GM12865 (cell line): ENCODE data around the gene CHRNB1.

Experiments used
- DNase-seq: peaks from one replicate; pipeline ENCODE4 v3.0.0; 2010; ENCODE audit warnings: low read depth
- H3K4me3 ChIP-seq: 2 replicates; pipeline ENCODE4 v1.5.1; 2011; ENCODE audit warnings: mild to moderate bottlenecking, low read depth, low read length, control low read depth
- TF ChIP-seq, protein P1 (sequence below): IDR thresholded peaks from 2 replicates; pipeline ENCODE4 v1.5.1; 2011; ENCODE audit warnings: low read length, control low read depth, low read depth, inconsistent platforms; ENCODE audit not compliant: insufficient read depth; ENCODE audit errors: missing control alignments

The CHRNB1 gene

DNA sequence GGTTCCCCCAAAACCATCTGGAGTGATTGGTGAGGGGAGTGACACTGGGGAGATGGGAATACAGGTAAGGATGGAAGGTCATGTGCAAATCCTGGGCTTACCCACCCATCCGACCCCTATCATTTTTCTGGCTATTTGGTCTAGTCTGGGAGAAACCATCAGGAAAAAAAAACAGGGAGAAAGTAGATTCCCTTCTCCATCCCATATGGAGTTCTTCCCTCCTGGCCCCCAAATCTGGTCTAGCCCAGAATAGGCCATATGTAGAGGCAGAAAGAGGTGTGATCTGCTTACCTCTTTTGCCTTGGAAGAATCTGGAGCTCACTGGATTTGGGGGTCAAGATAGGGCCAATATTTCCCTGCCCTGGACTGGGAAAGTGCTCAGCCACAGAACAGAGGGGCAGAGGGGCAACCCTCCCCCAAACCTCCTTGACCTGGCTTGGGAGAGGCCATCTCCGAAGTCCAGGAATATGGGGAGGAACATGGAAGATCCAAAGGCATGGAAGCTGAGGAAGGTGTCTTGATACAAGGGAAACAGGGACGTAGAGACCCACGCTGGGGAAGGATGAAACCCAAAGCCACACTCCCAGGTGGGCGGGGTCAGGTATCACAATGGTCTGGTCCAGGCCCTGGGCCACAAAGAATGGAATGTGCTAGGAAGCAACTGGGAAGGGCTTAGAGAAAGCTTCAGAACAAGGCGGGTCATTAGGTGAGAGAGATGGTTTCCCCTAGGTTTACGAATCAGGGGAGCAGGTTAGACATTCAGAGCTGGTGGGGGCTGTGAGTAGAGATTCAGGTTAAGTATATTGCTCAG is 16.2 kb downstream of the CHRNB1 start:
- no peak overlapping the region for H3K4me3 ChIP-seq
- TF ChIP-seq, protein P1, sequence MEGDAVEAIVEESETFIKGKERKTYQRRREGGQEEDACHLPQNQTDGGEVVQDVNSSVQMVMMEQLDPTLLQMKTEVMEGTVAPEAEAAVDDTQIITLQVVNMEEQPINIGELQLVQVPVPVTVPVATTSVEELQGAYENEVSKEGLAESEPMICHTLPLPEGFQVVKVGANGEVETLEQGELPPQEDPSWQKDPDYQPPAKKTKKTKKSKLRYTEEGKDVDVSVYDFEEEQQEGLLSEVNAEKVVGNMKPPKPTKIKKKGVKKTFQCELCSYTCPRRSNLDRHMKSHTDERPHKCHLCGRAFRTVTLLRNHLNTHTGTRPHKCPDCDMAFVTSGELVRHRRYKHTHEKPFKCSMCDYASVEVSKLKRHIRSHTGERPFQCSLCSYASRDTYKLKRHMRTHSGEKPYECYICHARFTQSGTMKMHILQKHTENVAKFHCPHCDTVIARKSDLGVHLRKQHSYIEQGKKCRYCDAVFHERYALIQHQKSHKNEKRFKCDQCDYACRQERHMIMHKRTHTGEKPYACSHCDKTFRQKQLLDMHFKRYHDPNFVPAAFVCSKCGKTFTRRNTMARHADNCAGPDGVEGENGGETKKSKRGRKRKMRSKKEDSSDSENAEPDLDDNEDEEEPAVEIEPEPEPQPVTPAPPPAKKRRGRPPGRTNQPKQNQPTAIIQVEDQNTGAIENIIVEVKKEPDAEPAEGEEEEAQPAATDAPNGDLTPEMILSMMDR: no peak
- DNase-seq: no peak

DNA sequence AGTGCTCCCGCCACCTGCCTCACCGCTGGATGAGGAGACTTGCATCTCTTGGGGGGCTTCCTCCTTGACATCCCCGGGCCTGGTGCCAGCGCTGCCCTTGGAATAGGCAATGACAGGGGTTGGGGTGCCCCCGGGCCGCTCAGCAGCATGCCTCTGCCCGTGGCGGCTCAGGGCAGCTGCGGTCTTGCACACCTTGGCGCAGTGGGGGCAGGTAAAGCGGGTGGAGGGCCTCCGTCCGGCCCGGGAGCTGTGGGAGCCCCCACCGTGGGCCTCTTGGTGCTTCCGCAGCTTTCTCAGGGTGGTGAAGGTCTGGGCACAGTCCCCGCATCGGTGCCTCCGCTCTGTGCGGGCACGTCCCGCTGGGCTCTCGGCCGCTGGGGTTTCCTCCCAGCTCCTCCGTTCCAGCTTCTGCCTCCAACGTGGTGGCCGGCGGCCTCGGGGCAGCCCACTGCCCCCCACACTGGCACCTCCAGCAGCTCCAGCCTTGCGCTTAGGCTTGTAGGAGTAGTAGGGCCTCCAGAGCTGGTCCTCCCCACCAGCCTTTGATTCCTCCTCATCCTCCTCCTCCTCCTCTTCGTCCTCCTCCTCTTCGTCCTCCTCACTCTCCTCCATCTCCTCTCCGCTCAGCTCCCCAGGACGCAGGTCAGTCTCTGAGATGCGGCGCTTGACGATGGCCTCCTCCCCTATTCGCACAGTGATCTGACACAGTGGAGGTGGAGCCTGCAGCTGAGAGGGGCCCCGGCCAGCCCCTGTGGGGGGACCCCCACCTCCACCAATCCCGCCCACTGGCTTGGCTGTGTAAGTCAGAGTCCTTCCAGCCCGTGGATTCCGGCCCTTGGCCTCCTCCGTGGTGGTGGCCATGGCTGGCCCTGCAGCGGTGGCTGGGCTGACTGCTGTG is 17.9 kb downstream of the CHRNB1 start:
- no peak overlapping the region for H3K4me3 ChIP-seq
- TF ChIP-seq, protein P1: no peak
- no peak for DNase-seq

DNA sequence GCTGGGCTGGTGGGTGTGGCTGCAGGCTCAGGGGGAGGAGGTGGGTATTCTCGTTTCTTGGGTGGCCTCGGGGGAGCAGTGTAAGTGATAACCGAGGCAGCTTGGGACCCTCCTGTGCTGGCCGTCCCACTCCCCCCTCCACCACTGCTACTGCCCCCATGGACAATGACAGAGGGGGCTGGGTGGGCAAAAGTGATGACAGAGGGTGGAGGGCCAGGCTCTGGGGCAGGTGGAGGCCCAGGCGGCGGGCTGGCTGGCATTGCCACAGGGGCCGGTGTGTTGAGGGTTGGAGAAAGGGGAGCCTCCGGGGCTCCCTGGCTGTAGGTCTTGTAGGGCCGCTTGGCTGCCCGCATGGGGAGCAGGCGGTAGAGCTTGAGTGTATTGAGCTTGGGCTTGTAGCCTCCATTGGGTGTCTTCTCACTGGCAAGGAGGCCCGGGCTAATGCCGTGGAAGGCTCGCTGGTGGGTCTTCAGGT is 18.5 kb downstream of the CHRNB1 start:
- TF ChIP-seq, protein P1: no peak
- H3K4me3 ChIP-seq: no peak overlapping the region
- DNase-seq: no peak

DNA sequence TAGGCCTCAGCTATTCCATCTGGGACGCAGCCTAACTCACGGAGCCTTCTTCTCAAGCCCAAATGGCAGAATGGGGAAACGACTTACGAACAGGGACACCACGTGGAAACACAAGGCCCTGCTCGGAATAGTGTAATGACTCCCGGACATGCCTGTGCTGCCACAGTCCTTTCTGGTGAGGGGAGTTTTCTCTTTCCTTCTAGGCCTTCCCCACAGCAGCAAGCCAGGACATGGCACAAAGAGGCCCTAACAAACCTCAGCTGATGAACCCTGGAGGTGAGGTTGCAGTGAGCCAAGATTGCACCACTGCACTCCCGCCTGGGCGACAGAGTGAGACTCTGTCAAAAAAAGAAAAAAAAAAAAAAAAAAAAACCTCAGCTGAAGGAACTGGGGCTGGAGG is 19.2 kb downstream of the CHRNB1 start:
- TF ChIP-seq, protein P1: no peak
- no peak overlapping the region for H3K4me3 ChIP-seq
- no peak for DNase-seq

DNA sequence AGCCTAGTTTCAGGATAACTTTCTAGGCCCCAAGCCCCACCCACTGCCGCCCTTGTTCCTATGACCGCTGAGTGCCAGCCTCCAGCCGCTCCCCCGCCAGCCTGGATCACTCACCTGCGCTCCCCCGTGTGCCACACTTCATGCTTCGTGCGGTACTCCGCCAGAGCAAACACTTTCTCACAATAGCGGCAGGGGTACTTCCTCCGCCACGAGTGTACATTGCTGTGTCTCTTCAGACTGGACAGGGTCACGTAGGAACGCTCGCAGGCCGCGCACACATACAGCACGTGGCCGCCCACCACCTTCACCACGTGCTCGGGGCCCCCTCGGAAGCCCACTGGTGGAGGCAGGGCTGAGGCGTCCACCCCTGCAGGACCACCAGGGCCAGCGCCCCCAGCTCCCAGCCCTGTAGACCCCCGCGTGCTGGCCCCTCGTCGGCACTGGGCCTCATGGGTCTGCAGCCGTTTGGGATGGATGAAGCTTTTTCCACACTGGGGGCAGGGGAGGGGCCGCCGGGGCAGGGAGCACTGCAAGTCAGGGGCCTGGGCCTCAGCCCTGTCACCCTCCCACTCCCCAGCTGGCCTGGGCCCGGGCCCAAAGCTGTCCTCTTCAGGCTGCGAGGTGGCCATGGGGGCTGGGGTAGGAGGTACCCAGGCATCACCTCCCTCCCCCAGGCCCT is 20.9 kb downstream of the CHRNB1 start:
- no peak overlapping the region for H3K4me3 ChIP-seq
- no peak for DNase-seq
- TF ChIP-seq, protein P1: no peak

DNA sequence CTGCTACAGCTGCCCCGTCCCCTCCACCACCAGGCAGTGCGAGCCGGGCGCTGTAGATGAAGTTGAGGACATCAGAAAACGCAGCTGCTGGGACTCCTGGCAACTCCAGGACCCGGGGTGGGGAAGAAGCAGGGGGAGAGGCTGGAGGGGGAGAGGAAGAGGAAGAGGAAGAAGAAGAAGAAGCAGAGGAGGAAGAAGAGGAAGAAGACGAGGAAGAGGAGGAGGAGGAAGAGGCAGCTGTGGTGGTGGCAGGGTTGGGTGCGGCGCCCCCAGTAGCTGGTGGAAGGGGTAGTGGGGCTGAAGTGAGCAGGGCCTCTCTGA is 21.4 kb downstream of the CHRNB1 start:
- DNase-seq: no peak
- TF ChIP-seq, protein P1: no peak
- H3K4me3 ChIP-seq: no peak overlapping the region
